GM13976 (cell line): ENCODE measurements around the gene IGF2BP2.

ENCODE experiments used
- DNase-seq: peaks from one replicate; pipeline ENCODE4 v3.0.0; 2012; ENCODE audit warnings: low spot score
- CTCF ChIP-seq: IDR thresholded peaks from 2 replicates; pipeline ENCODE4 v1.5.1; 2012; ENCODE audit warnings: borderline replicate concordance, mild to moderate bottlenecking; ENCODE audit not compliant: insufficient read depth; ENCODE audit errors: extremely low read depth, missing control alignments, control extremely low read depth
- in situ Hi-C: fragments of 300-500 bp; cut with MboI; formaldehyde crosslinking; loops from one replicate; pipeline ENCODE4 v1.12.0; 2022; ENCODE audit warnings: low sequenced_read_pairs, mixed read lengths, inconsistent platforms; ENCODE audit not compliant: unreplicated experiment

The IGF2BP2 gene

GRCh38 chr3:185717121-185717520 is 107.7 kb downstream of the IGF2BP2 start:
- in situ Hi-C loops, result no loop called here
- no peak for DNase-seq

GRCh38 chr3:185716436-185717108 is 108.3 kb downstream of the IGF2BP2 start:
- in situ Hi-C loops, result no loop called here
- no peak for DNase-seq
- TF ChIP-seq CTCF, result no peak

More at GRCh38 chr3:185717121-185717520, 107.7 kb downstream of the IGF2BP2 start:
- no peak for TF ChIP-seq CTCF

GRCh38 chr3:185715091-185715490 is 109.8 kb downstream of the IGF2BP2 start:
- TF ChIP-seq CTCF, result no peak
- in situ Hi-C loops, result no loop called here
- DNase-seq, result no peak

GRCh38 chr3:185714085-185714484 is 110.8 kb downstream of the IGF2BP2 start:
- DNase-seq, result no peak
- in situ Hi-C loops, result no loop called here
- TF ChIP-seq CTCF, result no peak

- in situ Hi-C loops, result no loop called here
- no peak for TF ChIP-seq CTCF
- DNase-seq, result no peak
These were observed 111.8 kb downstream of the IGF2BP2 start for GRCh38 chr3:185713015-185713414.

- no peak for DNase-seq
- TF ChIP-seq CTCF, result no peak
- in situ Hi-C loops, result no loop called here
These were observed 112.5 kb downstream of the IGF2BP2 start for GRCh38 chr3:185712337-185712736.
